Stimulated activated CD4-positive, alpha-beta T cell treated with anti-CD3 and anti-CD28 coated beads, Interleukin-2, amount 100 ng/mL, for 24 hours (primary cell): ENCODE data around the gene NAT8L.
"Not testable (repeated sequence)": the region's sequence is repeated elsewhere in the genome, so short reads cannot be mapped to it uniquely, and the experiment has no call there.

Experiments used
- DNase-seq, 2 donors: peaks; one replicate each; pipeline ENCODE4 v3.0.0-alpha.2; 2020

NAT8L gene

GRCh38 chr4:2059046-2059725 lies at the start of gene NAT8L:
TSS of gene NAT8L (plus strand) at chr4:2059327. CDS start at chr4:2059512, 185 bp downstream.
- peak in 1 of 2 donors; percentile 28 for DNase-seq

- peak; percentile 50 to 65 for DNase-seq
Observed at GRCh38 chr4:2009651-2010233, 49.4 kb upstream of the NAT8L start.

GRCh38 chr4:2011583-2011982 lies 47.5 kb upstream of the NAT8L start:
- no peak for DNase-seq

GRCh38 chr4:2015008-2015407 lies 44.1 kb upstream of the NAT8L start:
- DNase-seq, result no peak

GRCh38 chr4:2021358-2022018 lies 37.6 kb upstream of the NAT8L start:
- DNase-seq, result not testable (repeated sequence)

GRCh38 chr4:2024683-2025082 lies 34.4 kb upstream of the NAT8L start:
- no peak for DNase-seq

GRCh38 chr4:2025817-2026216 lies 33.3 kb upstream of the NAT8L start:
- no peak for DNase-seq

GRCh38 chr4:2027120-2027519 lies 32.0 kb upstream of the NAT8L start:
- not testable (repeated sequence) for DNase-seq

- DNase-seq, result not testable (repeated sequence)
Observed at GRCh38 chr4:2031161-2031560, 28.0 kb upstream of the NAT8L start.

GRCh38 chr4:2036327-2036726 lies 22.8 kb upstream of the NAT8L start:
- DNase-seq, result no peak

- no peak for DNase-seq
Observed at GRCh38 chr4:2036866-2037265, 22.3 kb upstream of the NAT8L start.

- no peak for DNase-seq
Observed at GRCh38 chr4:2040391-2041238, 18.5 kb upstream of the NAT8L start.

GRCh38 chr4:2041239-2042130 lies 17.6 kb upstream of the NAT8L start:
- DNase-seq, result peak; percentile 87 to 94

- DNase-seq, result peak; percentile 46 to 55
Observed at GRCh38 chr4:2042204-2042946, 16.8 kb upstream of the NAT8L start.

- DNase-seq, result no peak
Observed at GRCh38 chr4:2042947-2043395, 16.2 kb upstream of the NAT8L start.

- DNase-seq, result no peak
Observed at GRCh38 chr4:2043396-2044118, 15.6 kb upstream of the NAT8L start.

- DNase-seq, result no peak
Observed at GRCh38 chr4:2044119-2044485, 15.0 kb upstream of the NAT8L start.

- no peak for DNase-seq
Observed at GRCh38 chr4:2044542-2045517, 14.3 kb upstream of the NAT8L start.

GRCh38 chr4:2045518-2045951 lies 13.6 kb upstream of the NAT8L start:
- DNase-seq, result no peak
